ENCODE data around the gene MYRF. TPM values are rescaled to one million over a fixed set of nuclear protein-coding genes. Genes with fewer than 3 reads are reported as not detected.

The MYRF gene
- total and polyA plus RNA-seq, 2 donors (not counting 3 experiments of a cell fraction or from before 2014, with no cell fraction given), result 0.82 to 0.98 TPM

DNA sequence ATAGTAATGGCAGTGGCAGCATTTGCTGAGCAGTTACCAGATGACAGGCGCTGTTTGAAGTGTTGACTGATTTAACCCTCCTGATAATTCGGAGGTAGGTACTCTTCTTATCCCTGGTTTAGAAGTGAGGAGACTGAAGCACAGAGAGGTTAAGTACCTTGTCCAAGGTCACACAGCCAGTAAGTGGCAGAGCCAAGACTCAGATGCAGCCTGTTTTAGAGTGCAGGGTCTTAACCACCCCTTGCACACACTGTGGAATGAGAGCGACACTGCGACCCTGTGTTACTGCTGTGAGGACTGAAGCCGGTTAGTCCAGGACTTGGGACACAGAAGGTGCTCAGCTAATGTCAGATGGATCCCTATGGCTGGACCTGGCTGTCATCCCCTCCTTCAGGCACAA lies 37.5 kb upstream of the MYRF start:
- CTCF ChIA-PET, result no interaction called here
- no peaks in the 10 kb centered on the region for H3K9me3 ChIP-seq (replicated peaks; ENCODE audit: control insufficient read depth, insufficient read depth, low read length)
- BruUV-seq (replicated peaks), result no TSS peak
- H3K27me3 ChIP-seq (ENCODE audit: control insufficient read depth in 2 of 2, insufficient read depth in 2 of 2, low read length in 2 of 2), result no peaks in the 10 kb centered on the region
- FAIRE-seq, result no peak
- peaks cover 28% of the 10 kb centered on the region for H3K4me1 ChIP-seq (ENCODE audit: control insufficient read depth, extremely low read depth, insufficient read depth, low read length)
- no peak overlapping the region for H3K4me2 ChIP-seq (ENCODE audit: insufficient read depth, low read length)
- H3K9me1 ChIP-seq (replicated peaks; ENCODE audit: control insufficient read depth, extremely low read depth, insufficient read depth, low read length), result no peaks in the 10 kb centered on the region
- H3K36me3 ChIP-seq (ENCODE audit: control insufficient read depth in 2 of 2, extremely low read depth in 1 of 2, insufficient read depth in 2 of 2, low read length in 2 of 2), result no peaks in the 10 kb centered on the region
- H3K79me2 ChIP-seq (ENCODE audit: control insufficient read depth, insufficient read depth, low read length), result no peaks in the 10 kb centered on the region
- no peak overlapping the region for H3K27ac ChIP-seq (ENCODE audit: insufficient read depth, low read depth, low read length)
- no peak overlapping the region for H3K4me3 ChIP-seq (replicated peaks in 1 of 3; ENCODE audit: insufficient read depth in 1 of 3, low read depth in 1 of 3, low read length in 3 of 3)
- no peak overlapping the region for H3K9ac ChIP-seq (replicated peaks; ENCODE audit: extremely low read depth, insufficient read depth, low read length)
- POLR2A ChIA-PET, result no interaction called here
- no peak for TF ChIP-seq POLR2A (IDR thresholded peaks at IDR 0.05; ENCODE audit: low read depth, low read length)
- TF ChIP-seq MYC (IDR thresholded peaks at IDR 0.05; ENCODE audit: low read depth, low read length), result no peak
- no peak for TF ChIP-seq FOS (IDR thresholded peaks at IDR 0.05; ENCODE audit: borderline replicate concordance, insufficient read depth, low read length)
- TF ChIP-seq JUN (IDR thresholded peaks at IDR 0.05; ENCODE audit: borderline replicate concordance, insufficient read depth, insufficient read length, low read depth), result no peak
- TF ChIP-seq, protein P1, sequence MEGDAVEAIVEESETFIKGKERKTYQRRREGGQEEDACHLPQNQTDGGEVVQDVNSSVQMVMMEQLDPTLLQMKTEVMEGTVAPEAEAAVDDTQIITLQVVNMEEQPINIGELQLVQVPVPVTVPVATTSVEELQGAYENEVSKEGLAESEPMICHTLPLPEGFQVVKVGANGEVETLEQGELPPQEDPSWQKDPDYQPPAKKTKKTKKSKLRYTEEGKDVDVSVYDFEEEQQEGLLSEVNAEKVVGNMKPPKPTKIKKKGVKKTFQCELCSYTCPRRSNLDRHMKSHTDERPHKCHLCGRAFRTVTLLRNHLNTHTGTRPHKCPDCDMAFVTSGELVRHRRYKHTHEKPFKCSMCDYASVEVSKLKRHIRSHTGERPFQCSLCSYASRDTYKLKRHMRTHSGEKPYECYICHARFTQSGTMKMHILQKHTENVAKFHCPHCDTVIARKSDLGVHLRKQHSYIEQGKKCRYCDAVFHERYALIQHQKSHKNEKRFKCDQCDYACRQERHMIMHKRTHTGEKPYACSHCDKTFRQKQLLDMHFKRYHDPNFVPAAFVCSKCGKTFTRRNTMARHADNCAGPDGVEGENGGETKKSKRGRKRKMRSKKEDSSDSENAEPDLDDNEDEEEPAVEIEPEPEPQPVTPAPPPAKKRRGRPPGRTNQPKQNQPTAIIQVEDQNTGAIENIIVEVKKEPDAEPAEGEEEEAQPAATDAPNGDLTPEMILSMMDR (IDR thresholded peaks at IDR 0.05; ENCODE audit: extremely low read depth in 1 of 2, insufficient read depth in 1 of 2, low read depth in 1 of 2, low read length in 2 of 2), result no peak
- no peak for TF ChIP-seq GATA2 (IDR thresholded peaks at IDR 0.05; ENCODE audit: insufficient read depth, insufficient read length, low read depth, low read length)
- TF ChIP-seq POLR2AphosphoS5 (IDR thresholded peaks at IDR 0.05; ENCODE audit: insufficient read depth, low read depth, low read length), result no peak
- TF ChIP-seq EZH2 (IDR thresholded peaks at IDR 0.05; ENCODE audit: borderline replicate concordance, low read depth, low read length, severe bottlenecking), result no peak
- TF ChIP-seq MAX (IDR thresholded peaks at IDR 0.05; ENCODE audit: insufficient read depth, insufficient read length), result no peak
- DNase-seq (ENCODE audit: low read depth, low spot score), result no peak
- dilution Hi-C loops (cut with MboI; ENCODE audit: extremely low pct_ligation_motif_present, low sequenced_read_pairs), result no loop called here
- intact Hi-C loops (cut with micrococcal nuclease), result loop anchor here (5.0 kb wide), 1 partner anchor 33 kb away; the partner anchor contains the start of gene DAGLA
- H4K20me1 ChIP-seq (replicated peaks; ENCODE audit: control insufficient read depth, extremely low read depth, insufficient read depth, low read length), result no peaks in the 10 kb centered on the region
- H2AFZ ChIP-seq (ENCODE audit: low read depth, low read length), result no peak overlapping the region
